Rectal smooth muscle tissue (tissue), 1 donor: Measurements from ENCODE around the gene PYCARD.
"Not testable (repeated sequence)": the region's sequence is repeated elsewhere in the genome, so short reads cannot be mapped to it uniquely, and the experiment has no call there.

ENCODE experiments used
- H3K27ac ChIP-seq: one replicate; pipeline ENCODE4 v1.7.0; 2013; ENCODE audit warnings: low read depth, low read length, inconsistent platforms
- H3K27me3 ChIP-seq: one replicate; pipeline ENCODE4 v1.7.0; 2013; ENCODE audit warnings: low read length; ENCODE audit not compliant: control insufficient read depth, insufficient read depth
- H3K36me3 ChIP-seq: one replicate; pipeline ENCODE4 v1.7.0; 2013; ENCODE audit warnings: low read length; ENCODE audit not compliant: control insufficient read depth, insufficient read depth
- H3K4me1 ChIP-seq: one replicate; pipeline ENCODE4 v1.7.0; 2013; ENCODE audit warnings: low read length; ENCODE audit not compliant: control insufficient read depth, insufficient read depth
- H3K4me3 ChIP-seq: one replicate; pipeline ENCODE4 v1.7.0; 2013; ENCODE audit warnings: low read length
- H3K9ac ChIP-seq: one replicate; pipeline ENCODE4 v1.7.0; 2013; ENCODE audit warnings: low read length

The PYCARD gene

DNA sequence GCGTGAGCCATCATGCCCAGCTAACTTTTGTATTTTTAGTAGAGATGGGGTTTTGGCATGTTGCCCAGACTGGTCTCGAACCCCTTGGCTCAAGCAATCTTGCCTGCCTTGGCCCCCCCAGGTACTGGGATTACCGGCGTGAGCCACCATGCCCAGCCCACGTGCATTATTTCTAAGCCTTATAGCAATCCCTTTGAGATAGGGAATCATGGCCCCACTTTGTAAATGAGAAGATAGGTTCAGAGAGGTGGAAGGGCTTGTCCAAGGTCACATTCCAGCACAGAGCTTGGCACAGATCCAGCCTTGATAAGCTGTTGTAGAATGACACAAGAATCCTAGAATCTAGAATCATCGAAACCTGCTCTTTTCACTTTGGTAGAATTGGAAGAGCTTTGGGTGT is 4.2 kb upstream of the PYCARD start:
- no peak overlapping the region for H3K27ac ChIP-seq
- no peak overlapping the region for H3K4me3 ChIP-seq
- no peaks in the 10 kb centered on the region for H3K36me3 ChIP-seq
- H3K4me1 ChIP-seq: no peaks in the 10 kb centered on the region
- no peaks in the 10 kb centered on the region for H3K27me3 ChIP-seq
- H3K9ac ChIP-seq: no peak overlapping the region

DNA sequence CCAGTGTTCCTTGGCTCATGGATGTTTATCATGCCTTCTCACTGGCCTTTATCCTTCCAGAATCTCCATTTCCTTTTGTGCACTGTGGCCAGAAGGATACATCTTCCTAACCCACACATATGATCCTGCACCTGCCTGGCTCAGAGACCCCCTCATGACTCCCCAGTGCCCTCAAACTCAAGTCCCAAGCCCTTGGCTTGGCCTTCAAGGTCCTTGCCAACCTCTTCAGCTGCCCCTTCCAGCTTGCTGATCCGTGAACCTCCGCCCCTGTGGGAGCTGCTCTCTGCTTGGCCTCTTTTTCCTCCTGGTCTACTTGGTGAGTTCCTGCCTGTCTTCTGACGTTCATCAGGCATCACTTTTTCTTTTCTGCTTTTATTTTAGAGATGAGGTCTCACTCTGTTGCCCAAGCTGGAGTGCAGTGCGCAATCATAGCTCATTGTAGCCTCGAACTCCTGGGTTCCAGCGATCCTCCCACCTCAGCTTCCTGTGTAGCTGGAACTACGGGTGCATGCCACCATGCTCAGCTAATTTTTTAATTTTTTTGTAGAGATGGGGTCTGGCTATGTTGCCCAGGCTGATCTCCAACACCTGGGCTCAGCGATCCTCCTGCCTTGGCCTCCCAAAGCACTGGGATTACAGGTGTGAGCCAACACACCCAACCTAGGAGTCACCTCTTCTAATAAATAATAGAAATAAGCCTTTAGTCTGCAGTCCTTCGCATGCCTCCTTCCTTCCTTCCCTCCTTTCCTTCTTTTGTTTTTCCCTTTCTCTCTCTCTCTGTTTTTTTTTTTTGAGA is 2.5 kb upstream of the PYCARD start:
- Histone ChIP-seq H3K36me3 (no peaks in the 10 kb centered on the region), H3K9ac (no peak overlapping the region), H3K27me3 (no peaks in the 10 kb centered on the region), H3K27ac (no peak overlapping the region), H3K4me1 (no peaks in the 10 kb centered on the region), H3K4me3 (no peak overlapping the region)

DNA sequence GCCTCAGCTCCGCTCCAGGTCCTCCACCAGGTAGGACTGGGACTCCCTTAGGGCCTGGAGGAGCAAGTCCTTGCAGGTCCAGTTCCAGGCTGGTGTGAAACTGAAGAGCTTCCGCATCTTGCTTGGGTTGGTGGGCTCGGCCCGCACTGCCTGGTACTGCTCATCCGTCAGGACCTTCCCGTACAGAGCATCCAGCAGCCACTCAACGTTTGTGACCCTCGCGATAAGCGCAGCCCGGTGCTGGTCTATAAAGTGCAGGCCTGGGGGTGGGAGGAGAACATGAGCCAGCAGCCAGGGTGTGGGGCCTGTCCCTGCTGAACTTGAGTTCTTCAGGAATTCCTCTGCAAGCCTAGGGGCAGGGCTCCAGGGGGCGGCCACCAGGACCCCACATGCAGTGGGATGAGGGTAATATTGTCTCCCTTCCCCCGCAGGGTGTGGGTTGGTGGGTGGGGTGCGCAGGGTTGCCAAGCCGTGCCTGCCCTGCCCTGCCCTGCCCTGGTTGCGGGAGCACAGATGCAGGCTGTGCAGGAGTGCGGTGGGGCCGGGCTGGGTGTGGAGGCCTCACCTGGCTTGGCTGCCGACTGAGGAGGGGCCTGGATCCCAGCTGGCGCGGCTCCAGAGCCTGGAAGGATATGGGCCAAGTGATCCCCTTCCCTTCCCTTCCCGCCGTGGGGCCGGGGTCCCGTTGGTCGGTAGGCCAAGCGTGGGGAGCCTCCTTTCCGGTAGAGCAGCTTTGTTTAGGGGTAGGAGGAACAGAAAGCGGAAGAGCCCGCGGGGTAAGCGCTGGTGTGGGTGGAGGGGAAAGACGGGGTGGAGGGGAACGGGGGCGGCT is 762 bp downstream of the PYCARD start:
- H3K36me3 ChIP-seq: no peaks in the 10 kb centered on the region
- no peaks in the 10 kb centered on the region for H3K27me3 ChIP-seq
- peak overlapping the region; percentile 90 for H3K4me3 ChIP-seq
- no peaks in the 10 kb centered on the region for H3K4me1 ChIP-seq
- no peak overlapping the region for H3K27ac ChIP-seq
- peak overlapping the region; percentile 26 for H3K9ac ChIP-seq

DNA sequence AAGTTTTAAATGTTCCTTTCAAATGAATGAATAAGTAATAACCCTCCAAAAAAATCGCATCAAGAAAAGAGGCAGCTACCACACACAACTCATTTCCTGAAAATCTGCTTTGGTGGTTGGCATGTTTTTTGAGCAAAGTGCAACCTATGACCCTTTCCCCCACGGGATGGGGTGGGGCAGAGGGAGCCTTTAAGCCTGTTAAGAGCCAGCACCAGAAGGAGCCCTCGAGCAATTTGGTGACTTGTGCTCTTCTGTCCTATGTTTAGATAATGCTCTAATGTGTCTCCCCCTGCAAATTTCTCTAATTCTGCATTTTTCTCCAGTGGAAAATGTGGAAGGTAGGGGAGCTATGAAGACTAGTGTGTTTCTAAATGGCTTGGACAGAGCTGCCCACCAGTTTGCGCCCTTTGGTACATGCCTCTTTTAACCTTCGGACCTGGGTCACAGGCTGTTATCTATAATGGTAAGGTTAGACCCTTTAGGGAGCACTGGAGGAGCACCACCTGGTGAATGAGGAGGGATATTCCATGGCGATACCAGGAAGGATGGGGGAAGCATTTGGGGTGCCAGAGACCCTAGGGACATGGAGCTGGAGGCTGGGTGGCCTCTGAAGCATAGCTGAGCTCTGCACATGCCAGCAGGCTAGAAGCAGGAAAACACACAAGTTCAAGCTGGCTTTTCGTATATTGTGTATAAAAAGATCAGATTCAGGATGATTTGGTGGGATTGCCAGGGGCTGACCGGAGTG is 1.6 kb downstream of the PYCARD start:
- Histone ChIP-seq H3K4me3 (peak overlapping the region; percentile 90), H3K4me1 (no peaks in the 10 kb centered on the region), H3K27me3 (no peaks in the 10 kb centered on the region), H3K36me3 (peaks cover 5% of the 10 kb centered on the region), H3K27ac (no peak overlapping the region), H3K9ac (no peak overlapping the region)

DNA sequence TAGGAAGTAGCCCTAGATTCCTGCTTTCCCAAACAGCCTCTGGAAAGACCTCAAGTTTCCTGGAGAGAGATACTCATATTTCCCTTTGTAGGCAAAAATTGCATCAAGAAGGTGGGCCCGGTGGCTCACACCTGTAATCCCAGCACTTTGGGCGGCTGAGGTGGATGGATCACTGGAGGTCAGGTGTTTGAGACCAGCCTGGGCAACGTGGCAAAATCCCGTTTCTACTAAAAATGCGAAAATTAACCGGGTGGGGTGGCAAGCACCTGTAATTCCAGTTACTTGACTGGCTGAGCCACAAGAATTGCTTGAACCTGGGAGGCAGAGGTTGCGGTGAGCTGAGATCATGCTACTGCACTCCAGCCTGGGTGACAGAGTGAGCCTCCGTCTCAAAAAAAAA is 2.4 kb downstream of the PYCARD start:
- not testable (repeated sequence) for H3K27ac ChIP-seq, H3K9ac ChIP-seq, H3K4me3 ChIP-seq, H3K4me1 ChIP-seq, H3K27me3 ChIP-seq, H3K36me3 ChIP-seq

DNA sequence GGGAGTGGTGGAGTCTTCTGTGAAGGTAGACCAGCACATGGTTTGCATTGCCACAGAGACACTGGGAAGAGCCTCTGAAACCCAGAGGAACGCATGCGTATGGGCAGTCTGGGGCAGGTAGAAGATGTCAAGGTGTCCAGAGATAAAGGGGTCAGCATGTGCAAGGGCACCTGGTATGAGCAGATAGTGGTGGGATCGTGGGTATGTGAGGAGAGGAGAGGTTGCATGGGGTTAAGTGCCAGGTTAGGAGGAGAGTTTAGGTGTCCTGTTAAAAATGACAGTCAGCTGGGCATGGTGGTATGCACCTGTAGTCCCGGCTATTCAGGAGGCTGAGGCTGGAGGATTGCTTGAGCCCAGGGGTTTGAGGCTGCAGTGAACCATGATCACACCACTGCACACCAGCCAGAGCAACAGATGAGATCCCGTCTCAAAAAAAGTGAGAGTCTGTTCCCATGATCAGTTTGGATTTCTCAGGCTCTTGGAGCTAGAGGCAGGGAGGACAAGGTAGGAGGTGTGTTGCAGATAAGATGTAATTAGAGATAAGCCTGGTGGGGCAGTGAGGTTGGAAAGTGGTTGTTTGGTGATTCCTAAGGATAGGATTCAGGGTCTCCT is 3.0 kb downstream of the PYCARD start:
- H3K4me1 ChIP-seq: no peaks in the 10 kb centered on the region
- no peaks in the 10 kb centered on the region for H3K27me3 ChIP-seq
- peaks cover 12% of the 10 kb centered on the region for H3K36me3 ChIP-seq
- H3K27ac ChIP-seq: no peak overlapping the region
- no peak overlapping the region for H3K9ac ChIP-seq
- no peak overlapping the region for H3K4me3 ChIP-seq

DNA sequence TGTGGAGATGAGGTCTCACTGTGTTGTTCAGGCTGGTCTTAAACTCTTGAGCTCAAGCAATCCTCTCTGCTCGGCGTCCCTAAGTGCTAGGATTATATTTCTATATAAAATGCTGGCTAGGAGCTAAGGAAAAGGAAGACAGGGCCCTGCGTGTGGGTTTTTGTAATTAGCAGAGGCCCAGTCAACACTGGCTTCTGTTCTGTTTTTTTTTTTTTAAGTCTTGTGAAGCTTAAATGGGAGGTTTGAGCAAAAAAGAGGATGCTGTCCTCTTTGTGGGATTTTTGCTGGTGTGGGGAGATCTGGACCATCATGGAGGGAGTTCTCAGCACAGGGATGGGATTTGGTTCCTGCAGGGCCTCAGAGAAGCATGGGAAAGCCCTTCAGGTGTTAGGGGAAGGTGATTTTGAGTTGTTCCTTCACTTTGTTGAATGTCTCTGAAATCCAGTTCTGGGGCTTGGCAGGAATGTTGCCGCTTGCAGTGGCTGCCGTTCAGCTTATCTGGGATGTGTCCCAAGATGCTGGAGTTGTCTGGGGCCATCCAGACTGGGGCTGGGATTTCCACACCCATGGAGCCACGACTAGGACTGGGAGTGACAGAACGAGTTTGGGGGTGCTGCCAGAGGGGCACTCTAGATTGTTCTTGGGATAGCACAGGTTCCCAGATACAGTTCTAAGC is 4.2 kb downstream of the PYCARD start:
- H3K27ac ChIP-seq: no peak overlapping the region
- H3K36me3 ChIP-seq: peaks cover 19% of the 10 kb centered on the region

DNA sequence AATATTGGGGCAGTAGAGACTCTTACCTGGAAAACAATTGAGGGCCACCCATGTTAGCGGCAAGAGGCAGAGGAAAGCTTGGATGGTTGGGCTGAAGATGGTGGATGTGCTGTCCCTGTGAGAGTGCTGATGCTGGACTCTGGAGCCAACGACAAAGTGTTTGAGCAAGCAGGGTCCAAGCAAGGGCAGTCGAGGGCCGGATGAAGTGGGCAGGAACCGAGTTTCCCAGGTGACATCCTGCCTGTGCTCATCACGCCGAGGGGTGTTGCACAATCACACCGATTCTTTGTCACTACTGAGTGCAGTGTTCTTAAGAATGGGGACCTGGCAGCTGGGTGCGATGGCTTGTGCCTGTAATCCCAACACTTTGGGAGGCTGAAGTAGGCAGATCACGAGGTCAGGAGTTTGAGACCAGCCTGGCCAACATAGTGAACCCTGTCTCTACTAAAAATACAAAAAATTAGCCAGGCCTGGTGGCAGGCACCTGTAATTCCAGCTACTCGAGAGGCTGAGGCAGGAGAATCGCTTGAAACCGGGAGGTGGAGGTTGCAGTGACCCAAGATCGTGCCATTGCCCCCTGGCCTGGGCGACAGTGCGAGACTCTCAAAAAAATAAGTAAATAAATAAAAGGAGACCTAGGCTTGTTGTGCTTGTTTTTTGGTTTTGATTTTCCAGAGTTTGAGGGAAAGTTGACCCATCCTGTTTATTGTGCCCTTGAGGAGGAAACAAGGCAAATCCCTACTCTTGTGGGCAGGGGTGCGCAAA is 6.1 kb downstream of the PYCARD start:
- no peak overlapping the region for H3K9ac ChIP-seq
- H3K4me1 ChIP-seq: no peaks in the 10 kb centered on the region
- no peaks in the 10 kb centered on the region for H3K27me3 ChIP-seq
- H3K4me3 ChIP-seq: no peak overlapping the region
- H3K36me3 ChIP-seq: peaks cover 30% of the 10 kb centered on the region
- H3K27ac ChIP-seq: no peak overlapping the region

More for the DNA sequence above, 4.2 kb downstream of the PYCARD start:
- Histone ChIP-seq H3K4me1 (no peaks in the 10 kb centered on the region), H3K4me3 (no peak overlapping the region), H3K9ac (no peak overlapping the region), H3K27me3 (no peaks in the 10 kb centered on the region)

DNA sequence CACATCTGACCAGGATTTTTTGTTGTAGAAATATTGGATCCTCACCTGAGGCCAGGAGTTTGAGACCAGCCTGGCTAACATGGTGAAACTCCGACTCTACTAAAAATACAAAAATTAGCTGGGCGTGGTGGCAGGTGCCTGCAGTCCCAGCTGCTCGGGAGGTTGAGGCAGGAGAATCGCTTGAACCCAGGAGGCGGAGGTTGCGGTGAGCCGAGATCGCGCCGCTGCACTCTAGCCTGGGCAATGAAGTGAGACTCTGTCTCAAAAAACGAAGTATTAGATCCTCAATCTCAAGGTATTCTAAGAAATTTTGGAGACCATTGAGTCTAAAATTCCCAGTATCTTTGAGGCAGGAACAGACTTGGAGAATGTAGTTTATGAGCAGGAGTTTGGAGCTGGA is 6.7 kb downstream of the PYCARD start:
- not testable (repeated sequence) for H3K27me3 ChIP-seq, H3K27ac ChIP-seq, H3K4me1 ChIP-seq, H3K9ac ChIP-seq, H3K4me3 ChIP-seq
- H3K36me3 ChIP-seq: peaks cover 36% of the 10 kb centered on the region

DNA sequence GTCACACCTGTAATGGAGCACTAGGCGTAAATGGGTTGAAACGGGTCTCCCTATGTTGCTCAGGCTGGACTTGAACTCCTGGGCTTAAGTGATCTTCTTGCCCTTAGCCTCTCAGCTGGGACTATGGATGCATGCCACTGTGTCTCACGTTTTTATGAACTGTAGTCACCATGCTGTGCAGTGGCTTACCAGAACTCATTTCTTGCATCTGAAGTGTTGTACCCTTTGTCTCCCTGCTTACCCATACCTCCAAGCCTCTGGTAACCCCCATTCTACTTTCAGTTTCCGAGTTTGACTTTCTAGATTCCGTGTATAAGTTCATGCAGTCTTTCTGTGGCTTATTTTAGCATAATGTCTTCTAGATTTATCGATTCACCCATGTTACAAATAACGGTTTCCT is 7.7 kb downstream of the PYCARD start:
- H3K36me3 ChIP-seq: peaks cover 46% of the 10 kb centered on the region

DNA sequence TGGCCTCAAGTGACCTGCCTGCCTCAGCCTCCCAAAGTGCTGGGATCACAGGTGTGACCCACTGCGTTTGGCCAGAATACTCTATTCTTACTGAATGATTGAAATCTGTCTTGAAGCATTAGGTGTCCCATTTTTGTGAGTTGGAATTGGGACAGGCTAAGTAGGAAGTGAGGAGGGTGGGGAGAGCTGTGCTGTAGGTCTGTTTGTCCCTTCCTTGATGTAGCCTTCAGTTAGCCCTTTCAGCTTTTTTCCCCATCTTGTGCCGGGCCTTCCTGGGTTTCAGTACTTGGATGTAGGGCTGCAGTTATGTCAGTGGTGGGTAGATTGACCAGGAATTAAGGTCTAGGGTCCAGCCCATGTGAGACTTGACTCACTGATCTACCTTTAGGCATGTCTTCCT is 8.7 kb downstream of the PYCARD start:
- H3K9ac ChIP-seq: no peak overlapping the region
- H3K27ac ChIP-seq: no peak overlapping the region
- H3K4me3 ChIP-seq: no peak overlapping the region
- no peaks in the 10 kb centered on the region for H3K27me3 ChIP-seq
- H3K4me1 ChIP-seq: no peaks in the 10 kb centered on the region
- peaks cover 56% of the 10 kb centered on the region for H3K36me3 ChIP-seq

More for the DNA sequence above, 7.7 kb downstream of the PYCARD start:
- Histone ChIP-seq H3K27ac (no peak overlapping the region), H3K27me3 (no peaks in the 10 kb centered on the region), H3K4me1 (no peaks in the 10 kb centered on the region), H3K9ac (no peak overlapping the region), H3K4me3 (no peak overlapping the region)
